Right forelimb (tissue), 1 donor: ENCODE measurements around the gene RCCD1.
A peak's percentile ranks its signal among the peaks of the same experiment; 100 is the strongest.

Experiments
- DNase-seq: peaks from one replicate; pipeline ENCODE4 v3.0.0-alpha.2; 2018

The RCCD1 gene

GRCh38 chr15:90945091-90945490 lies 9.6 kb upstream of the RCCD1 start:
- no peak for DNase-seq

DNA sequence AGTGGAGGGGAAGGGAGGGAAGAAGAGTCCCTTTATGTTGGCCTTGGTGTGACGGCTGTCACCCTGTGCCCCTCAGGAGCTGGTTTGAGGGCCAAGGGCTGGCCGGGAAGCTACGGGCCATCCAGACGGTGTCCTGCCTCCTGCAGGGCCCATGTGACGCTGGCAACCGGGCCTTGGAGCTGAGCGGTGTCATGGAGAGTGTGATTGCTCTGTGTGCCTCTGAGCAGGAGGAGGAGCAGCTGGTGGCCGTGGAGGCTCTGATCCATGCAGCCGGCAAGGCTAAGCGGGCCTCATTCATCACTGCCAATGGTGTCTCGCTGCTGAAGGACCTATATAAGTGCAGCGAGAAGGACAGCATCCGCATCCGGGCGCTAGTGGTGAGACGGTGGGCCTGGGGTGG lies 8.1 kb upstream of the RCCD1 start:
- no peak for DNase-seq

GRCh38 chr15:90946941-90947576 lies 7.6 kb upstream of the RCCD1 start:
- no peak for DNase-seq

DNA sequence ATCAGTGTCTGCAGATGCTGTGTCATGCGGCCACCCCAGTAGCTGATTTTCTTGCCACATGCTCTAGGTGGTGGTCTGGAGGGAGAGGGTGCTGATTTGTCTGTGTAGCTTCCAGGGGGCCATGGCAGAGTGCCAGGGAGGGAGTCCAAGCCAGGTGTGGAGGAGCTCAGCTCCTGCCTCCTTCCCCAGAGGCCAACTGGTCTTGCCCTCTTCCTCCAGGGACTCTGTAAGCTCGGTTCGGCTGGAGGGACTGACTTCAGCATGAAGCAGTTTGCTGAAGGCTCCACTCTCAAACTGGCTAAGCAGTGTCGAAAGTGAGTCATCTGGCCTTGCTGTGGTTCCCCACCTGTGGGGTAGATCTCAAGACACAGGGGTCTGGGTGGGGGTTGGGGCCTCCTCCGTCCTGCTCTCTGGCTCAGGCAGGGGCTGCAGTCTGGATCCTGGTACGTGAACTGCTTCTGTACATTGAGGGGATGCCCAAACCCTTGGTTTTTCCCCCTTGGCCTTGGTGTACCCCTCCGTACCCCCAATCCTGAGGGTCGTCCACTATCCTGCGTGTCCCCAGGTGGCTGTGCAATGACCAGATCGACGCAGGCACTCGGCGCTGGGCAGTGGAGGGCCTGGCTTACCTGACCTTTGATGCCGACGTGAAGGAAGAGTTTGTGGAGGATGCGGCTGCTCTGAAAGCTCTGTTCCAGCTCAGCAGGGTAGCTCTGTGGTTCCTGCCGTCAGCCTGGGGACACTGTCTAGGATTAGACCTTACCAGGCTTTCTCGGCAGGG lies 6.9 kb upstream of the RCCD1 start:
- no peak for DNase-seq

DNA sequence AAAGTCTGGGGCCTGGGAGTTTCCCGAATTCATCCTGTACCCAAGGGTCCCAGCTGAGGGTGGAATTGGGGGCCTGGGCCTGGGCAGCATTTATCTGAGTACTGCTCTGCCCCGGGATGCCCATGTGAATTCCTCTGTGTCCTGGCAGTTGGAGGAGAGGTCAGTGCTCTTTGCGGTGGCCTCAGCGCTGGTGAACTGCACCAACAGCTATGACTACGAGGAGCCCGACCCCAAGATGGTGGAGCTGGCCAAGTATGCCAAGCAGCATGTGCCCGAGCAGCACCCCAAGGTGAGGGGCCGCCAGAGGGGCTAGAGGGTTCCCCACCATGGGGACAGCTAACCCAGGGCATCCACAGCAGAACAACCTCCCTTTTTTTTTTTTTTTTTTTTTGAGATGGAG lies 6.2 kb upstream of the RCCD1 start:
- DNase-seq: no peak

DNA sequence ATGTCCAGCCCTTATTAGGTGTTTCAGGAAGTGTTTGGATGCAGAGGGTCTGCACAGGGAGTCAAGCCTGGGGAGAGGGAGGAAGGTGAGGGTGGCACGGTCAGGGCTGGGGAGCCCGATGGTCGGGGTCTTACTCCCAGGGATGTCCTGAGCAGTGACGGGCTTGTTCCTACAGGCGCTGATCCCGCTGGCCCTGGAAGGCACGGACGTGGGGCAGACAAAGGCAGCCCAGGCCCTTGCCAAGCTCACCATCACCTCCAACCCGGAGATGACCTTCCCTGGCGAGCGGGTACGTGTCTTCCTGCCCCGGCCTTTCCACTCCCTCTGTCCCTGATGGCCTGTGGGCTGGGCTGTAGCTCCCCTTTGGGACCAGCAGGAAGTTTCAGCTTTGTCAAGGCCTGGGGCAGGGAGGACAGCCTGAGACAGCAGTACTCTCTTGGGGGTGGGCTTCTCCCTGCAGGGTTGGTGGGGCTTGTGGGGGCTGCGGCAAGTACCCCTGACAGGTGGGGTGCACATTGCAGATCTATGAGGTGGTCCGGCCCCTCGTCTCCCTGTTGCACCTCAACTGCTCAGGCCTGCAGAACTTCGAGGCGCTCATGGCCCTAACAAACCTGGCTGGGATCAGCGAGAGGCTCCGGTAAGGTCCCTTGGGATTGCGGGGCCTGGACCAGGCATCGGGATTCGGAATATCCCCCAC lies 4.6 kb upstream of the RCCD1 start:
- no peak for DNase-seq

DNA sequence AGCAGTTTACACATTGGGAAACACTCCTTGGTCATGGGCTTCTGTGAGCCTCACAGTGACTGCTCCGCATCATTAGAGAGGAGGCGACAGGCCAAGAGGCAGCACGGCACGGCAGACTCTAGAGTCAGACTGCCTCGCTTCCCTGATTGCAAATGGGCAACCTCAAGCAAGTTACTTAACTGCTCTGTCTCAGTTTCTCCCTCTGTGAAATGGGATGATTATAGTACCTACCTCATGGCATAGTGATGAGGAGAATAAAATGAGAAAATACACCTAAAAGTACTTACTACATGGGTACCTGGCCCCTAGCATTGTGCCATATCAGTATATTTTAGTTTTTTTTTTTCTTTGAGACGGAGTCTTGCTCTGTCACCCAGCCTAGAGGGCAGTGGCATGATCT lies 4.0 kb upstream of the RCCD1 start:
- no peak for DNase-seq

- DNase-seq: no peak
Measured at GRCh38 chr15:90952901-90953677, 1.6 kb upstream of the RCCD1 start.

- no peak for DNase-seq
Measured at GRCh38 chr15:90953947-90954711, 555 bp upstream of the RCCD1 start.

DNA sequence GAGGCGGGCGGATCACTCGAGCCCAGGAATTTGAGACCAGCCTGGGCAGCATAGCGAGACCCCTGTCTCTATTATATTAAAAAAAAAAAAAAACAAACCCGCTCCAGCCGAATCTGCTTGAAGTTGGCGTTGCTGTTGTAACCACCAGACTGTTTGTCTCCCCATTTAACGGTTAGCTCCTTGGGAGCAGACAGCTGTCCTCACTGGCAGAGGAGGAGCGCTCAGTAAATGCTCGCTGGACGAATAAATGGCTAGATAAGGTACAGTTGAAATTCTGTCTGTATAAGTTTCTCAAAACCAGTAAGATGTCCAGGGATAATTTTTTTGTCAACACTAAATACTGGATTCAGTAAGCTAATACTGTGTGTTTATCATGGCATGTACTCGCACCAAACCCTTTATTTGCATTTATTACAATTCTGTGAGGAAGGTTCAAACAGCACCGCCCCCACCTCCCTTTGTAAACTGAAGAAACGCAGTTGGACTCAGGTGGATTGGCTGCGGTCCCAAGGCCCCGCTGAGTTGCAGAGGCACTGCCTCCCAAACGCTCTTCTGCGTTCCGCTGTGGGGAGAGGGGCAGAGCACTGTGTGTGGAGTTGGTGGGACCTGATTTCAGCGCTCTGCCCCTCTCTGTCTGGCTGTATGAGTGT lies 1.1 kb downstream of the RCCD1 start:
- DNase-seq: no peak

DNA sequence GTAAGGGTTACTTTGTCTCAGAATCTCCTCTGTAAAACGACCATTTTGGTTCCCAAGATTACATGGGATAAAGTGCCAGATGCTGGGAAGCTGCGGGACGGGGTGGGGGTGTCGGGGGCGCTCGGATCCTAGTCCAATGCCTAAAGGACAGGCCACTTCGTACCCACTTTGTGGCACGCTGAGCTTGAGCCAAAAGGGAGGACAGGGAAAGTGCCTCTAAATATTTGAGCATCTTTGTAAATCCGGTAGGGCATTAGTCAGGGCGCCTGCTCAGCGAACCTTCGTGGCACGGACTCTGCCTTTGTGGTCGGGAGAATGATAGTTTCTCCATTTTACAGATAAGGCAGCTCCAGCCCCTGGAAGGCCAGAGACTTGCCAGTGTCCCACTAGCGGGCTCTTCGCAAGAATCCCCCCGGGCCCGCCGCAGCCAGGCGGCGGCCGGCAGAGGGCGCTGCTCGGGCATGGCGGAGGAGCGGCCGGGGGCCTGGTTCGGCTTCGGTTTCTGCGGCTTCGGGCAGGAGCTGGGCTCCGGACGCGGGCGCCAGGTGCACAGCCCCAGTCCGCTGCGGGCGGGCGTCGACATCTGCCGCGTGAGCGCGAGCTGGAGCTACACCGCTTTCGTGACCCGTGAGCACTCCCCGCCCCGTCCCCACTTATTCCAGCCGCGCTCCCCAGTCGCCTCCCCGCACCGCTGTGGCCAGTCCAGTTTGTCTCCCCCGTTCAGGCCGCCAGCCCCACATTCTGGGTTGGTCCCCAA lies 1.8 kb downstream of the RCCD1 start:
- peak; percentile 92 for DNase-seq

- DNase-seq: no peak
Measured at GRCh38 chr15:90957031-90957790, 2.5 kb downstream of the RCCD1 start.

DNA sequence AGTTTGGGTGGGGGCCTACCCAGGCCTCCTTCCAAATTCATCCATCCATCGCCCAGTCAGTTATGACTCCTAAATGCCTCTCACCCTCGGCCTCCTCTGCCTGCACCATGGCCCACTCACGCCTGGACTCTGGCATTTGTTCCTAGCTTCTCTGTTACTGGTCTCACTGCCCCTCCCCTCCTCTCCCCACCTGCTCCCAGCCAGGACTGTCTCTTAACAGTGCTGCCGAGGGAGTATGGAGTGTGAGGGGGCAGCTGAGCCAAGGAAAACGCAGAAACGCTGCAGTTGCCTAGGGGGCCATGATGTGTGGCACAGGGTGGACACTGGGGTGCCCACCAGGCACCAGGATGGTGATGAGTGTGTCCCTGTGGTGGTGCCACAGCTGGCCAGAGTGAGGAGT lies 3.1 kb downstream of the RCCD1 start:
- no peak for DNase-seq

- DNase-seq: no peak
Measured at GRCh38 chr15:90959028-90959595, 4.4 kb downstream of the RCCD1 start.

DNA sequence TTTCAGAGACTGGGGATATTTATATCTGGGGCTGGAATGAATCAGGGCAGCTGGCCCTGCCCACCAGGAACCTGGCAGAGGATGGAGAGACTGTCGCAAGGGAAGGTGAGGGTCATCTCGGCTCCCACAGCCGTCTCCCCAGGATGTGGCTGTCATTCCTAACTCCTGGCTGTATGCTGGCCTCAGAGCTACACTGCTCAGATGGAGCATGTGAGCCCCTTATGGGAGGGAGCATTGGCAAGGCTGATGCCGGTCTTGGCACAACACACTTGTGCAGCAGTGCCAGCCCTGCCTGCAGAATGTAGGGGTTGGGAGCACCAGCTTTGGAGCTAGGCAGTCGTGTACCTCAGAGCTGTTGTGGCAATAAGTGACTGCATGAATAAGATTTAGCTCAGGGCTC lies 5.2 kb downstream of the RCCD1 start:
- peak; percentile 72 for DNase-seq

GRCh38 chr15:90960298-90961091 lies 5.8 kb downstream of the RCCD1 start:
- no peak for DNase-seq

DNA sequence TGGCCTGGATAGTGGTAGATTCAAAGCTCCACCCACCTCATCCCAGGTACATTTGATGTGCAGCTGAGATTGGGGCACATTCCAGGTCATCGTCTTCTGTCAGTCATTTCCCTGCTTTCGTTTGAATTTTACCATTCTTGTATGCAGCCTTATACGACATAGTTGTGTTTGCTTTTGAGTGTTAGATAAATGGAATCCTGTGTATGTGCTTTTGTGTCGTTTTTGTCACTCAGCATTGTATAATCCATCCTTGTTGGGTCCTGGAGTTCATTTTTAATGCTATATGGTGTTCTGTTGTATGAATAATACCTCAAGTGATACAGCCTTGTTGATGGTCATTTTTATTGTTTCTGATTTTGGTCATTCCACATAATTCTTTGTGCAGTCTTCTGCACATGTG lies 7.3 kb downstream of the RCCD1 start:
- DNase-seq: no peak

- DNase-seq: no peak
Measured at GRCh38 chr15:90966262-90966661, 11.6 kb downstream of the RCCD1 start.

GRCh38 chr15:90967206-90967605 lies 12.5 kb downstream of the RCCD1 start:
- DNase-seq: no peak
